Activated CD4-positive, CD25-positive, alpha-beta regulatory T cell treated with anti-CD3 and anti-CD28 coated beads, Interleukin-2, amount 50 U/mL, for 24 hours (primary cell): ENCODE data around the gene REC8.

ENCODE experiments used
- ATAC-seq, 2 donors: fragments of 150-1000 bp; cut with Tn5 transposase; one replicate each; pipeline ENCODE4 v1.10.0; 2021; ENCODE audit warnings: mild to moderate bottlenecking in 1 of 2, moderate library complexity in 1 of 2

The REC8 gene

DNA sequence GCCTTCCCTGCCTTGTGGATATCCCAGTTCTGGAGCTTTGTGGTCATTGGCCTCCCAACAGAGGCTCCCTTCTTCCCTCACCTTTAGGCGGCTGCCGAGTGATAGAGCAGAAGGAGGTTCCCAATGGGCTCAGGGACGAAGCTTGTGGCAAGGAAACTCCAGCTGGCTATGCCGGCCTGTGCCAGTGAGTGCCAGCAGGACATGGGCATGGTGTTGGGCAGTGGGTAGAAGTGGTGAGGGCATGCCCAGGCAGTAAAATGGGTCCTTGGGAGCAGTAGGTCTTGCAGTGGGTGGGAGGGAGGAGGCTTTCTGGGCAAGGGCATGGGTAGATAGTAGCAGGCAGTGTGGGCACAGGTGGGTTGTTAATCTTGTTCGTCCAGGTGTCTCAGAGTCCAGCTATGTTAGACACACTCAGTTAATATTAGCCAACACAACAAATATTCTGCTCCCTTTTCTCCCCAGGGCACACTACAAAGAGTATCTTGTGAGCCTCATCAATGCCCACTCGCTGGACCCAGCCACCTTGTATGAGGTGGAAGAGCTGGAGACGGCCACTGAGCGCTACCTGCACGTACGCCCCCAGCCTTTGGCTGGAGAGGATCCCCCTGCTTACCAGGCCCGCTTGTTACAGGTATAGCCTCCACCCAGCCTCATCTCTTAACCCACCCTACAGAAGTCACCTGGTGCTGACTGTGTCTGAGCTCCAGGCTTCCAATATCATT is 11.9 kb upstream of the REC8 start:
- ATAC-seq = no peak

DNA sequence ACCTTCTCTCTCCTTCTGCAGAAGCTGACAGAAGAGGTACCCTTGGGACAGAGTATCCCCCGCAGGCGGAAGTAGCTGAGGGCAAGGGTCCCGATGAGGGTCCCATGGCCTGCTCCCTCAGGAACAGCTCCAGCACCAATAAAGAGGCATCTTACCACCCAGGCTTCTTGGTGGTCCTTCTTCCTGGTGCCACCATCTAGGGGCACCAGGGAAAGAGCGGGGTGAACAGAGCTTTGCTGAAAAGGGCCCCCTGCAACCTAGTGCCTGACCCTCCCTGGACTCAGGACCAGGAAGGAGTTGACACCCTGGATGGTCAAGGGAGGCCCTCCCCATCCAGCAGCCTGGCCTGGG is 11.4 kb upstream of the REC8 start:
- no peak for ATAC-seq

DNA sequence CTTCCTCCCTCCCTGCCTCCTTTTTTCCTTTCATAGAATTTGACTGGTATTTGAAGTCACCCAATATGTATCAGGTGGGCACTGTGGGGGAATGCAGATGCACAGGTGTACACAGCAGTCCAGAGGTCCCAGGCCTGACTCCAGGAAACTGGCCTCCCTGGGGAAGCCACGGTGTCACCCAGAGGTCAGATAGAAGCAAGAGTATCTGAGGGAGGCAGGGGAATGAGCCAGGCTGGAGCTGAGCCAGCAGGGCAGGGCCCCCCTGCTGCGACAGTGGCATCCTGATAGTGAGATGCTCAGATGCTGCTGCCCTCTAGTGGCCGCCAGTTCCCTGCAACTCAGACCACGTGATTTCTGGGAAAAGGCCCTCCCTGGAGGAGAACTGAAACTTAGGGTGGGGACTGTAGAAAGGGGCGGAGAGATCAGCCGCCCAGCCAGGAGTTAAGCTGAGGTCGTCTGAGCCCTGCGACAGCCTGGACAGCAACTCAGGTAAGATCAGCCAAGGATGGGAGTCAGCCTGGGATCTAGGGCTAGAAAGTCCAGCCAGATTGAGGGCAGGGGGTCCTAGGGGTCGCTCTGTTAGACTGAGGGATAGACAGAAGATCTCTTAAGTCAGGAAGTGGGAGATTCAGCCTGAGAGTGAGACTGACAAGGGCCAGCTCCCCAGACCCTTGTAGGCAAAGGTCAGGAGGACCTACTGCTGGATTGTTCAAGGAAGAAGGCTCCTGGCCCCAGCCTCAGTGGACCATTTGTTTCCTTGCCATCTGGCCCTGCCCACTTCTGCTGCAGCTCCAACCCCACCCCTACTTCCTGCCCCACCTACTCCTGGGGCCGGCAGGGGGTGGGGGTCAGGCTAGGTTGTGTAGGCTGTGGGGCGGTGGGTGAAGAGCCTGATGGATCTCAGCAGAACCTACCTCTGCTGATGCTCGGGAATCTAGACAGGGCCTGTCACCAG is 10.8 kb upstream of the REC8 start, which contains the start of gene IRF9:
Gene IRF9, plus strand, starts transcription at position 416 of the 955 bp plus-strand sequence. CDS start 880 bp downstream, outside the sequence.
- ATAC-seq = peak; percentile 89 to 90

DNA sequence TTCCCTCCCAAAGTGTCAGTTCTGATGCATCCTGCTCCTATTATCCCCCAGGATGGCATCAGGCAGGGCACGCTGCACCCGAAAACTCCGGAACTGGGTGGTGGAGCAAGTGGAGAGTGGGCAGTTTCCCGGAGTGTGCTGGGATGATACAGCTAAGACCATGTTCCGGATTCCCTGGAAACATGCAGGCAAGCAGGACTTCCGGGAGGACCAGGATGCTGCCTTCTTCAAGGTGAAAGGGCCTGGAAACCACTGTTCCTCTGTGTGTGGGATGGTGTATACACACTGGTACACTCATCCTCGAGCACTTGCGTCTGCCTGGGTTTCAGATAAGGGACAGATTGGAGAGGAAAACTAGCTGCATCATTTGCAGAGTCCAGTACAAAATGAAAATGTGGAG is 9.8 kb upstream of the REC8 start:
- ATAC-seq = no peak

DNA sequence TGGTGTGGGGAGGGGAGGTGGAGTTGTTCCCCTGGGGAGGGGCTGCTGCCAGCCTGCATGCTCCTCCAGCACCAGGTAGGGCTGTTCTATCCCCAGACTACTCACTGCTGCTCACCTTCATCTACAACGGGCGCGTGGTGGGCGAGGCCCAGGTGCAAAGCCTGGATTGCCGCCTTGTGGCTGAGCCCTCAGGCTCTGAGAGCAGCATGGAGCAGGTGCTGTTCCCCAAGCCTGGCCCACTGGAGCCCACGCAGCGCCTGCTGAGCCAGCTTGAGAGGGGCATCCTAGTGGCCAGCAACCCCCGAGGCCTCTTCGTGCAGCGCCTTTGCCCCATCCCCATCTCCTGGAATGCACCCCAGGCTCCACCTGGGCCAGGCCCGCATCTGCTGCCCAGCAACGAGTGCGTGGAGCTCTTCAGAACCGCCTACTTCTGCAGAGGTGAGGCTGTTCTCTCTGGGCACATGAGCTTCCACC is 7.3 kb upstream of the REC8 start:
- ATAC-seq = no peak

DNA sequence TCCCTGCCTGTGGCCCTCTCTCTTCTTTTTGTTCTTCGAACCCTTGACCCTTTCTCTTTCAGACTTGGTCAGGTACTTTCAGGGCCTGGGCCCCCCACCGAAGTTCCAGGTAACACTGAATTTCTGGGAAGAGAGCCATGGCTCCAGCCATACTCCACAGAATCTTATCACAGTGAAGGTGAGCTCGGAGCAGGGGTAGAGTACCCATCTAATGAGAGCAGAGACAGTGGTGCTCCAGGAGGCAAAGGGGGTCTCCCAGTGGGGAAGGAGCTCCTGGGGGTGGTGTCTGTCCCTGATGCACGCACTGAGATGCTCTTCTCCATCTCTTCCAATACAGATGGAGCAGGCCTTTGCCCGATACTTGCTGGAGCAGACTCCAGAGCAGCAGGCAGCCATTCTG is 6.1 kb upstream of the REC8 start:
- no peak for ATAC-seq

DNA sequence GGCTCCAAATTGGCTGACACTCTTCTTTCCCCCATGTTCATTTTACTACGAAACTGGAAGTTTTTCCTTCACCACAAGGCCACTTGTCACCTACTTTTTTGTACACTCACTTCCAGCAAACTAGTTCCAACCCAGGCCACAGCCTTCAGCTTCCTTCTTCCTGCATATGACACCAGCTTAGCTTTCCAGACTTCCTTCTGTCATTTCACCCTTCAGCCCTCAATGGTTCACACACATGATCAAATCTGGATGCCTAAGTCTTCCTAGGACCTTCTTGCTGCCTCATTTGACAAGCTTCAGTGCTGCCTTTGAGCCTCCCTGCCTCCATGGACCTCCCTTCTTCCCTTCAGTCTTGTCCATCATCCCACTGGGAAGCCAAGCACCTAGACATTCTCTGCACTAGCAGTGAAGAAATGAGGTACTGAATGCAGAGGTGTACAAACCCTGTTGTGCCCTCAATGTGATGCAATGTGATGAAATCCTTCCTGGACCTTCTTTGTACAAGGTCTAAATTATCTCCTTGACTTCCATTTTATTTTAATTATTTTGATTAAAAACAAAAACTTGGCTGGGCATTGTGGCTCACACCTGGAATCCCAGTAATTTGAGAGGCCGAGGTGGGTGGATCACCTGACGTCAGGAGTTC is 4.3 kb upstream of the REC8 start:
- no peak for ATAC-seq

DNA sequence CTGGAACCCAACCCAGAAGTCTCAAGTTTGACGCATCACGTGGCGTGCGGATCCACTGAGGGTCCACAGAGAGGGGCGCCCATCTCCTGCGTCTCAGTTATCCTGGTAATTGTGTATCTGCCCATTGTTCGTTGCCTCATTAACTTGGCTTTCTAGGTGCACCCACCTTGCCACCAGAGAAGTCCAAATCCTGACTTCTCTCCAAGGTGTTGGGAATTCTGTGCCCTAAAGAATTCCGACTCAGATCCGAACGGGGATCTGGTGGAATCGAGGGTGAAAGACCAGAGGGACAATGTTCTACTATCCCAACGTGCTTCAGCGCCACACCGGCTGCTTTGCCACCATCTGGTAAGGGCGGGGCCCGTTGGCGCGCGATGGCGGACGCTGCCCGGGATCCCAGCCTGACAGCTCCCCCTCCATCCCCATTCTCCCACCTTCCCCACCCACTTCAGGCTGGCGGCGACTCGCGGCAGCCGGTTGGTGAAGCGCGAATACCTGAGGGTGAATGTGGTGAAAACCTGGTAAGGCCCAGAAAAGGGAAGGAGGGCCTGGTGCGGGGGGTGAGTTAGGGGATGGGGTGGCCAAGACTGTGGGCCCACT is 481 bp downstream of the REC8 start:
- no peak for ATAC-seq

DNA sequence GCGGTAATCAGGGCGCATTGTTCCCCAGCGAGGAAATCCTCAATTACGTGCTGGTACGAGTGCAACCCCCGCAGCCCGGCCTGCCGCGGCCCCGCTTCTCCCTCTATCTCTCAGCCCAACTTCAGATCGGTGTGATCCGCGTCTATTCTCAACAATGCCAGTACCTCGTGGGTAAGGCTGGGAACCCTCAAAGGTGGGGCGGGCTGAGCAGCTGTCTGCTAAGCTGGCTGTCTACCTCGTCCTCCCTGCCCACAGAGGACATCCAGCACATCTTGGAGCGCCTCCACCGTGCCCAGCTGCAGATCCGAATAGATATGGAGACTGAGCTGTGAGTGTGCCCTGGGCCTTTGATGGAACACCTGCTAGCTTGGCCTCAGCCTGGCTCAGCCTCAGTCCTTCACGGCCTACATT is 996 bp downstream of the REC8 start:
- ATAC-seq = no peak

DNA sequence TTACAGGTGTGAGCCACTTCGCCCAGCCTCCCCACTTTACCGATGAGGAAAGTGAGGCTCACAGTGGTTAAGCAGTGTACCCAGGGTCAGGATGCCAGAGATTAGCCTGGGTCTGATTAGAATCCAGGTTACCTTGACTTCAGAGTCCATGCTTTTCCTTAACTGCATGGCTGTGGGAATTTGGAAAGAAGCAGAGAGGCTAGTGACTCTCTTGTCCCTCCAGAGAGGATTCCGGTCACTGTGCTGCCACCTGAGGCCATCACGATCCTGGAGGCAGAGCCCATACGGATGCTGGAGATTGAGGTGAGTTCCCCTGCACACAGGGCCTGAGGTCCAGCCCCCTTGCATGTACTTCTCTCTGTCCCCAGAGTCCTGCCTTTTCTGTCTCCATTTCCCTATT is 4.7 kb downstream of the REC8 start:
- ATAC-seq = no peak

DNA sequence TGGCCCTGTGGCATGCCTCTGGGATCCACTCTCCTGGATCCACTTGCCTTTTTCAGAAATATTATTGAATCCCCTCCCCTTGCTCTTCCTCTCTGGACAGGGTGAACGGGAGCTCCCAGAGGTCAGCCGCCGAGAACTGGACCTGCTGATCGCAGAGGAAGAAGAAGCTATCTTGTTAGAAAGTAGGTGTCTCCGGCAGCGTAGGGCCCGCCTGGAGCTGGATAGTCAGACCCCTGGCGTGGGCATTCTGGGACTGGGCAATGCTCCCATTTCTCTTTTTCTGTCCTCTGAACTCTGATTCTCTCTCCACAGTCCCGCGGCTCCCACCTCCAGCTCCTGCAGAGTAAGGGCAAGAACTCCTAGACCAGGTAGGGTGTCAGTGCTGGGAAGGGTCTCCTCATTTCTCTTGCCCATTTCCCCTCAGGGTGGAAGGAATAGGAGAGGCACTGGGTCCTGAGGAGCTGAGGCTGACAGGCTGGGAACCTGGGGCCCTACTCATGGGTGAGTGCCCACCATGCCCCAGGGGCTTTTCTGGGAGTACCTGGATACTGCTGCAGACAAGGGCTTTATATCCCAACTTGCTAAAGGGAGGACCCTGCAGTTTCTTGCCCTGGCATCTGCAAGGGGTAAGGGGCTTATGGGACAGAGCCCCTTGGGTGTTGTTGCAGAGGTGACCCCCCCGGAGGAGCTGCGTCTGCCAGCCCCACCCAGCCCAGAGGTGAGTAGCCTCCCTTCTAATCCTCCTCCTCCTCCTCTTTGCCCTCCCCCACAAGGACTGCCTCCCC is 5.4 kb downstream of the REC8 start:
- no peak for ATAC-seq

DNA sequence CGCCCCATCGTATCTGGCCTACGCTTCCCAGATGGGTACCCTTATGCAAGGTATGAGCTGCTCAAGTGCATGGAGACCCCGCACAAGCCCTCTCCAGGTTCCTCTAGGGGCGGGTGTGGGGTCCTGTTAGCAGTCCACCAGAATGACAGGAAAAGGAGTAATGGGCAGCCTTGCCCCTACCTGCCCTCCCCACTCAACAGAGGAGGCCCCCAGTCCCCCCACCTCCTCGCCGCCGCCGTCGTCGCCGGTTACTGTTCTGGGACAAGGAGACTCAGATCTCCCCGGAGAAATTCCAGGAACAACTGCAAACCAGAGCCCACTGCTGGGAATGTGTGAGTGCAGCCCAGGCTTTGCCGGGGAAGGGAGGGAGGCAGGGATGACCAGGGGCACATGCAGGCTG is 6.0 kb downstream of the REC8 start:
- no peak for ATAC-seq

DNA sequence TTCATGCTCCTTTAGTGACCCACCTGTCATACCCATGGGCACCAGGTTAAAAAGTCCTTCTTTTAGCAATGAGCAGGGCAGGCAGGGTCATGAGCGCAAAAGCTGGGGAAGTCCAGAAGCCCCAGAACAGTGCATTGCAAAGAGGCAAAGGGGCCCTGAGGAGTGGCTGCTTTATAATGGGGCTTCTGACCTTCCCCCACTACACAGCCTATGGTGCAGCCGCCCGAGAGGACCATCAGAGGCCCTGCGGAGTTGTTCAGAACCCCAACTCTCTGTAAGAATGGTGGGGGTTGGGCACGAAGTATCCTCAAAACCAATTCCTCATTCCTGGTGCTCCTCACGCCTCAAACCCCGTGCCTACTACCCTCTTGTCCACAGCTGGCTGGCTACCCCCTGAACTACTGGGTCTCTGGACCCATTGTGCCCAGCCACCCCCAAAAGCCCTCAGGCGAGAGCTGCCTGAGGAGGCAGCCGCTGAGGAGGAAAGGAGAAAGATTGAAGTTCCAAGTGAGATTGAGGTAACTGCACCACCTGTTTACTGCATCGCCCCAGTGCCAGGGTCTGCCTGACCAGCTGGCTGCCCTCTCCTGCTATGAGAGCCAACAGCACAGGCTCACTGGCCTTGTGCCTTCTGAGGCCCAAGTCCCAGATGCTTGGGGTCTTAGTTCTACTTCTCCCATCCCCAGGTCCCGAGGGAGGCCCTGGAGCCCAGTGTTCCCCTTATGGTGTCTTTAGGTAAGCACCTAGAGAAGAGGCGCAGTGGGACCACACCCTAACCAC is 6.7 kb downstream of the REC8 start:
- no peak for ATAC-seq

DNA sequence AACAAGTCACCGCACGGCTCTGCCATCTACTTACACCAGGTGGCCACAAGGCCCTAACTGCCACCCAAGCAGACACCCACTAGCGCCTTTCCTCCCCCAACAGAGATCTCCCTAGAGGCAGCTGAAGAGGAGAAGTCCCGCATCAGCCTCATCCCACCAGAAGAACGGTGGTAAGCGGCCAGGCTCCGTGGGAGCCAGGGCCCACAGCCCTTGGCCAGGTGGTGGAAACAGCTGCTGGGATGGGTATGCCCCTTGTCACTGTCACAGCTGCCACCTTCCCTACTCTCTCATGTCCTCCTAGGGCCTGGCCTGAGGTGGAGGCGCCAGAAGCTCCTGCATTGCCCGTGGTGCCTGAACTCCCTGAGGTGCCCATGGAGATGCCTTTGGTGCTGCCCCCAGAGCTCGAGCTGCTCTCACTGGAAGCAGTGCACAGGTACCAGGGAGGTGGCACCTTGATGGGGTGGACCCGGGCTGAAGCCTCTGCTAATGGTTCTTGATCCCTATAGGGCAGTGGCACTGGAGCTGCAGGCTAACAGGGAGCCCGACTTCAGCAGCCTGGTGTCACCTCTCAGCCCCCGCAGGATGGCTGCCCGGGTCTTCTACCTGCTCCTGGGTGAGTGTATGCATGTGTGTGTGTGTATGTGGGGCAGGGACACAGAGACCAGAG is 7.5 kb downstream of the REC8 start:
- no peak for ATAC-seq

DNA sequence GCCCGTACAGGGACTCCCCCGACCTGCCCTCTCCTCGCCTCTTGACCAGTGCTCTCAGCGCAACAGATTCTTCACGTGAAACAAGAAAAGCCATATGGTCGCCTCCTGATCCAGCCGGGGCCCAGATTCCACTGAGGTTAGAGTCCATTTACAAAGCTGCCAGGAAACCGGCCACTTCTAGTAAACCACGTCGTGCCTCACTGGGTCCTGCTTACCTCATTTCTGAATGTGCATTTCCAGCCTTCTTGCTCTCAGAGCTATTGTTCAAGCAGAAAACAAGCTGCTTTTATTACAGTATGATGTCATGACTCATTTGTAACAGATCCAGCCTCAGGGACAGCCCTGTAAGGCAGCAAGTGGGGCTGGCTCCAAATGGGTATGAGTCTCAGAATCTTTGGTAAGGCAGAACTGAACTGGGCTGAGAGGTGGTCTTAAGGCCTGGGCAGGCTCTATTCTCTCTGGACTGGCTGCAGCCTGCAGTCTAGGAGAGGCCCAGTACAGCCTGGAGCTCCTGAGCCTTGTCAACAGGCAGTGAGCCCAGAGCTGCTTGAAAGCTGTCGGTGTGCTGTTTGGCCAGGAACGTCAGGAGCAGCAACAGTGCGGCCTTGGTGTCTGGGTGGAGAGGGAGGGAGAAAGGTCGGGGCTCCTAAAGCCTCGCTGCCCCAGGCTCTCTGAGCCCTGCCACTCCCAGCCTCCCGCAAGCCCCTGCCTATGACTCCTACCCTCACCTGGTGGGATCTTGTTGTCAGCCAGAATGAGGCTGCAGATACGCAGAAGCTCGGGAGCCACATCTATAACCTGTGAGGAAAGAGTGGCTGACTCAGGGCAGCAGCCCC is 8.3 kb downstream of the REC8 start:
- ATAC-seq = peak in 1 of 2 donors; percentile 6

DNA sequence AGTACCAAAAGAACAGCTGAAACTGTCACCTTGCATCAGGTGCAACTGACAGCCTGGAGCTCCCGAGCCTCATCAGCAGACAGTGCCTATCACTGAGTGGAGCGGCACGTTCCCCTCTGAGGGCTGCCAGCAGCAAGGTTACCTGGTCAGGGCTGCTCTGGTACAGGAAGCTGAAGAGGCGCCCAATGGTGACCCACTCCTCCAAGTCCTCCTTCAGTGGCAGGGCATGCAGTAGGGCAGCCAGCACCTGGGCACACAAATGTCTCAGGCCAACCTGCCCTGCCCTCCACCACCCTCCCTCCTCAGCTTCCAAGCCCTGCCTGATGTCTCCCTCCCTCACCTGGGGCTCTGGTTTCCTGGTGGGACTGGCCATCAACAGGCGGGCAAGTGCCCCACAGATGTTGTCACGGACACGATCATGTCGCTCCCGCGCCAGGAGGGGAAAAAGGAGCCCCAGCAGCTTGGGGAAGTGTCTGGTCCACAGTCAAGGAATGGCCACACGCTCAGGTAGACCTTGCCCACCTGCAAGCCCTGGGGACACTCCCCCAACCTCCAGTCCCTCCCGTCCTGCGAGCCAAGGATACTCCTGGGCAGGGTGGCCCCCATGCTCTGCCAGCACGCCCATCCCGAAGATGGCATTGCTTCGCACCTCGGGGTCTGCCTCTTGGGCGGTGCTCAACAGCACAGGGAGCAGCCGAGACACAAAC is 9.6 kb downstream of the REC8 start:
- no peak for ATAC-seq

DNA sequence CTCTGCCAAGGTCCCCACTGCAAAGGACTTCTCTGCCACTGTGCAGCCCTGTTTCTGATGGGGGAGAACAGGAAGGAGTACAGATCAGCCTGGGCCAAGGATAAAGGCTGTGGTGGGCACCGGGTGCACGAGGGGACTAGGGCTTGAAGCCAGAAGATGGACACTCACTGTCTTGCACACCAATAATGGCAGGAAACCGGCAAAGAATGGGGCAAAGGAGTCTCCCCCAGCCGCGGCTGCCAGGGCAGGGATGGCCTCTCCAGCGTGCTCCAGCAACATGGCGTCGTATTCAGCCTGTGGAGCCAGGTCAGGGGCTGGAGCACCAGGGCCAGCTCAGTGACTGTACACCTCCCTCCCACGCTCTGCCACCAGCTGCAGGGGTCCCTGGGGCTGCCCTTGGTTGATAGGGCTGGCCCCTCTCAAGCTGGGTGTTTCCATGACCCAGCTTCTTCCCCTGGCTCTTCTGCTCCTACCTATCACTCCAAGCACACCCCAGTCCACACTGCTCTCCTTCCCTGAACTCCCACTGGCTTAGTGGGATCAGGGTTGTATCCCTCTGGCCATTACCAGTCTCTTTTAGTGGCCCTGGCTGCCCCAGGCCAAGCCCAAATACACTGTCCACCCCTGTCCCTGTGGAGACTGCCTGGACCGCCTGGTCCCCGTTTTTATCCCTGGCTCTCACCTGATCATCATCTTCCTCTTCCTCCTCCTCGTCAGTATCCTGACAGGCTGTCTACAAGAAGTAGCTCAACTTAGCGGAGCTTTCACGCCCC is 10.4 kb downstream of the REC8 start:
- no peak for ATAC-seq

DNA sequence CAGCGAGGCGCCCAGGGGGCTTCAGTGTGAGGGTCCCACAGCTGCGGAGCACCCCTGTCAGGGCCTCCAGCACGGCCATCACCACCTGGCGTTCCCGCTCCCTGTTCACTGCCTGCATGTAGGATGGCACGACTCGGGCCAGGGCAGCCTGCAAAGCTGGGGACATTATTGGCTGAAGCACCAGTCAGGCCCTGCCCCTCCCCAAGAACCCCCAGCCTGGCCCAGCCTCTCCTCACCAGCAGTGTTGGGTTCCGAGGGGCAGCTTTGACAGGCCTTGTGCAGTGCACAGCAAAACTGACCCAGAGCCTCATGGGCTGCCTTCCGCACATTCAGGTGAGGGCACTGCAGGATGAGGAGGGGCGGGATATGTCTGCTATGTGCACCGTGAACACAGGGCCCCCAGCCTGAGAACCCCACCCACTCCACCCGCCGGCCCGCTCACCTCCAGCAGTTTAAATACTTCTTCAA is 11.2 kb downstream of the REC8 start:
- no peak for ATAC-seq
